Measurements from ENCODE around the gene FUNDC1.

DNA sequence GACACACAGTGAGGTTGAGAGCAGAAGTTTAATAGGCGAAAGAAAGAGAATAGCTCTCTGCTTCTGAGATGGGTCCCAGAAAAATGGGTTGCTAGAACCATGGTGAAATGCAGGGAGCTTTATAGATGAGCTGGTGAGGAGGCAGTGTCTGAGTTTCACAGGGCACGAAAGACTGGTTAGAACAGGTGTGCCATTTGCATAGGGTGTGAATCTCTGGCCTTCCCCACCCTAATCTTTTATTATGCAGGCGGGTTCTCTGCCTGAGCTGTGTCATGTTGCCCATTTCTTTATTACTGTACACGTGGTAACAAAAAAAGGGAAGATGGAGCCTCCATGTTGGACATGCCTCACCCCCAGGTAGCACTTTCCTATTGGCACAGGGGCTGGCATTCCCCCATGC, 39.1 kb downstream of the FUNDC1 start:
- TF ChIP-seq EZH2 (IDR thresholded peaks at IDR 0.05; ENCODE audit: insufficient read depth, poor library complexity, severe bottlenecking): no peak
- no peak for TF ChIP-seq EZH2phosphoT487 (IDR thresholded peaks at IDR 0.05; ENCODE audit: insufficient read depth, low read depth)
